Neural crest cell (in vitro differentiated cells): ENCODE results near the gene RNASEH2B. TPM values are rescaled to one million over a fixed set of nuclear protein-coding genes. Genes with fewer than 3 reads are reported as not detected.

ENCODE experiments used
- DNase-seq: peaks from one replicate; pipeline ENCODE4 v3.0.0; 2021; ENCODE audit warnings: low read depth, mixed read lengths, low spot score
- H3K27ac Mint-ChIP-seq: one replicate; pipeline ENCODE4 v1.8.0; 2021; ENCODE audit warnings: mild to moderate bottlenecking, mixed read lengths; ENCODE audit not compliant: unreplicated experiment
- H3K27me3 Mint-ChIP-seq: 2 replicates; pipeline ENCODE4 v1.8.0; 2021; ENCODE audit warnings: low read depth, mild to moderate bottlenecking, mixed read lengths
- H3K36me3 Mint-ChIP-seq: 2 replicates; pipeline ENCODE4 v1.8.0; 2021; ENCODE audit warnings: low read depth, mild to moderate bottlenecking, mixed read lengths
- H3K4me1 Mint-ChIP-seq: 2 replicates; pipeline ENCODE4 v1.8.0; 2021; ENCODE audit warnings: mixed read lengths
- H3K4me3 Mint-ChIP-seq: one replicate; pipeline ENCODE4 v1.8.0; 2021; ENCODE audit warnings: mild to moderate bottlenecking, mixed read lengths
- H3K9me3 Mint-ChIP-seq: 2 replicates; pipeline ENCODE4 v1.8.0; 2021; ENCODE audit warnings: mixed read lengths
- total RNA-seq: library from RNA; stranded (reverse); gene quantifications from 2 replicates; pipeline ENCODE4 v1.2.1, GENCODE V29; 2021
- TF ChIP-seq, protein P1 (sequence below): fragments of 200-600 bp; sonication (generic); conservative IDR thresholded peaks from 2 replicates; pipeline ENCODE4 v1.5.0; 2021; ENCODE audit warnings: antibody characterized with exemption, mild to moderate bottlenecking

The RNASEH2B gene
- total RNA-seq, 1 donor from 2014 or later: 53.2 TPM

DNA sequence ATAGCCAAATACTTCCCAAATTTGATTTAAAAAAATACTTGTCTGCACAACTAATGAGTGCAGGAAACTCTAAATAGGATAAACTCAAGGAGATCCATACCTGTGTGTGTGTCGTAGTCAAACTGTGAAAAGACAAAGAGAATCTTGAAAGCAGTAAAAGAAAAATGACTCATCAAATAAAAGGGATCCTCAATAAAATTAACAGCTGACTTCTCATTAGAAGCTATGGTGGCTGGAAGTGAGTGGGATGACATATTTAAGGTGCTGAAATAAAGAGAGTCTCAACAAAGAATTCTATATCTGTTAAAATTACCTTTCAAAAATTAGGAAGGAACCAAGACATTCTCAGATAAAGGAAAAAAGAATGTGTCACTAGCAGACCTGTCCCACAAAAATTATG is 13.7 kb downstream of the RNASEH2B start:
- DNase-seq: no peak
- Mint-ChIP-seq H3K27ac (no peak overlapping the region), H3K27me3 (no peaks in the 10 kb centered on the region), H3K4me1 (peaks cover 15% of the 10 kb centered on the region), H3K36me3 (peaks cover 52% of the 10 kb centered on the region), H3K4me3 (no peak overlapping the region), H3K9me3 (peaks cover 36% of the 10 kb centered on the region)
- TF ChIP-seq, protein P1, sequence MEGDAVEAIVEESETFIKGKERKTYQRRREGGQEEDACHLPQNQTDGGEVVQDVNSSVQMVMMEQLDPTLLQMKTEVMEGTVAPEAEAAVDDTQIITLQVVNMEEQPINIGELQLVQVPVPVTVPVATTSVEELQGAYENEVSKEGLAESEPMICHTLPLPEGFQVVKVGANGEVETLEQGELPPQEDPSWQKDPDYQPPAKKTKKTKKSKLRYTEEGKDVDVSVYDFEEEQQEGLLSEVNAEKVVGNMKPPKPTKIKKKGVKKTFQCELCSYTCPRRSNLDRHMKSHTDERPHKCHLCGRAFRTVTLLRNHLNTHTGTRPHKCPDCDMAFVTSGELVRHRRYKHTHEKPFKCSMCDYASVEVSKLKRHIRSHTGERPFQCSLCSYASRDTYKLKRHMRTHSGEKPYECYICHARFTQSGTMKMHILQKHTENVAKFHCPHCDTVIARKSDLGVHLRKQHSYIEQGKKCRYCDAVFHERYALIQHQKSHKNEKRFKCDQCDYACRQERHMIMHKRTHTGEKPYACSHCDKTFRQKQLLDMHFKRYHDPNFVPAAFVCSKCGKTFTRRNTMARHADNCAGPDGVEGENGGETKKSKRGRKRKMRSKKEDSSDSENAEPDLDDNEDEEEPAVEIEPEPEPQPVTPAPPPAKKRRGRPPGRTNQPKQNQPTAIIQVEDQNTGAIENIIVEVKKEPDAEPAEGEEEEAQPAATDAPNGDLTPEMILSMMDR: no peak

DNA sequence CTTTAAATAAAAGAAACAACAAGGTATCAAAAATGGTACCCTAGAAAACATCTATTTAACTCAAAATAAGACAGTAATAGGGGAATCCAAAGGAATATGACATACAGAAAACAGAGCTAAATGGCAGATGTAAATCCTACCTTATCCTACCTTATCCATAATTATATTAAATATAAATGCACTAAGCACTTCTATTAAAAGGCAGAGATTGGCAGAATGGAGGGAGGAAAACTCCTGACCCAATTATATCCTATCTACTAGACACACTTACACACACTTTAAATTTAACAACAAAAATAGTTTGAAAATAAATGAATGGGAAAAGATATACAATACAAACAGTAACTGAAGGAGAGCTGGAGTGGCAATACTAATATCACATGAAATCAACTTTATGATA is 14.4 kb downstream of the RNASEH2B start:
- Mint-ChIP-seq H3K27ac (no peak overlapping the region), H3K27me3 (no peaks in the 10 kb centered on the region), H3K4me3 (no peak overlapping the region), H3K4me1 (peaks cover 8% of the 10 kb centered on the region), H3K9me3 (peaks cover 36% of the 10 kb centered on the region), H3K36me3 (peaks cover 52% of the 10 kb centered on the region)
- DNase-seq: no peak
- TF ChIP-seq, protein P1: no peak

DNA sequence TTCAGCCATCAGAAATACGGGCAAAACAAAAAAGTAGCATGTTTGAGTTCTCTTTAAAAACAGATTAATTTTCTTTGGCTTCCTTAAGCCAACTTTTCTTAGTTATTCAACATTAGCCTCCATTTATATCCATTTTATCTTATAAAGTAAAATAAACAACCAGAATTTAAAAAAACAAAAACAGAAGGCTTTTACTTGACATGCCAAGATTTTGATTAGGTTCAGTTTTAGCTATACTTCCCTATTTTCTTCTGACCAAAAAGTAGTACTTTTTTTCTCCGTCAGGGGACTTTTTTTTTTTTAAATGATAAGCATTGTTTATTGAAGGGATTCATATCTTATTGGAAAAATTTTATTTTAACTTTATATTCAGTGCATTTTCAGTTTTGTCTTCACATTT is 18.1 kb downstream of the RNASEH2B start:
- TF ChIP-seq, protein P1: no peak
- Mint-ChIP-seq H3K27me3 (no peaks in the 10 kb centered on the region), H3K4me1 (no peaks in the 10 kb centered on the region), H3K36me3 (peaks cover 37% of the 10 kb centered on the region), H3K4me3 (no peak overlapping the region), H3K9me3 (peaks cover 24% of the 10 kb centered on the region), H3K27ac (no peak overlapping the region)
- DNase-seq: no peak

DNA sequence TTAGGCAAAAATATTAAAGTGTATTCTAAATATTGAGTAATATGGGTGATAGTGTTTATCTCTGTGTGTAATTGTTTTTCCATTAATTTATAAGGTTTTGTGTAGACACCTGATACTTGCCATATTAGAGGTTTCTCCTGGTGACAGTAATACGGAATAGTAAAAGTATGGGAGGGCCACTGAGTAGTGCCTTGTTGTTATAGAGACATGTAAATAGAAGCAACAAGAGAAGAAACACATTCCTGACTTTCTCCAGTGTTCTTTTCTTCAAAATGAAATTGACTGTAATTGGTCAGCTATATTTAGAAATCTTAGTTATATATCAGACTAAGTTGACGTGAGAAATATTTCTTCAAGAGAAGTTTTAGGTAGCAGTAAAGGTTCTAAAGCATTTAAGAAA is 18.5 kb downstream of the RNASEH2B start:
- Mint-ChIP-seq H3K27ac (no peak overlapping the region), H3K4me3 (no peak overlapping the region), H3K27me3 (no peaks in the 10 kb centered on the region), H3K36me3 (peaks cover 33% of the 10 kb centered on the region), H3K4me1 (no peaks in the 10 kb centered on the region), H3K9me3 (peaks cover 20% of the 10 kb centered on the region)
- TF ChIP-seq, protein P1: no peak
- no peak for DNase-seq

DNA sequence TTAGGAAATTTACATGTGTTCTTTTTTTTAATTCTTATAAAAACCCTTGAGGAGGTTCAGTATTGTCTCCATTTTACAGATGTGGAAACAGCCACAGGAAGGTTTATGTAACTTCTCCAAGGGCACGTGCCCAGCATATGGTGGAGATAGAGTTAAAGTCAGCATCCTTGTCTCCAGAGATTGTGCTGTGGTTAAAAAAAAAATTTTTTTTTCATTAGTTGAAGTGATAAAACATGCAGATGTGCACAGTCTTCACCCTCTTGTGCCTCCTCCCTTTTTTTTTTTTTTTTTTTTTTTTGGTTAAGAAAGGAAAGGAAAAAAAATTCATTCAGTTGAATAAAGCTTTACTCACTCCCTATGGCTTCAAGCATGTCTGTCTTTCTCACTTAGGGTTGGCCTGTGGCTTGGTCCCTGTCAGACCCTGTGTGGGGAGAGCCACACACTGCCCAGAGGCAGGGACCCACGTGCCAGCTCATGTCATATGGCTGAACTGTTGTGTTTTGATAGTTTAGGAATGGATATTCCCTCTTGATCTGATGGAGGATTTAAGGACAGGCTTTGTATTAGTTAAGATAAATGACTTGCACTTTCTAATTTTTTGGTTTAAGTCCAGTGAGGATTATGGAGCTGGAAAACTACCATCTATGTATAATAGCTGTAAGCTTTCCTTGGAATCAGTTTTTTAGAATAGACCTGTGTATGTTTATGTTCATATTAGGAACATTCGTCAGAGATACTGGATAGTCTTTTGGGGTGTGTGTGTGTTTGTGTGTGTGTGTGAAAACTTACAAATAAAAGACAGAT is 19.3 kb downstream of the RNASEH2B start:
- DNase-seq: no peak
- Mint-ChIP-seq H3K9me3 (peaks cover 12% of the 10 kb centered on the region), H3K4me3 (no peak overlapping the region), H3K27ac (no peak overlapping the region), H3K36me3 (peaks cover 25% of the 10 kb centered on the region), H3K27me3 (no peaks in the 10 kb centered on the region), H3K4me1 (no peaks in the 10 kb centered on the region)
- TF ChIP-seq, protein P1: no peak
